ENCODE measurements around the gene GNL3.
"Not testable (repeated sequence)": the region's sequence is repeated elsewhere in the genome, so short reads cannot be mapped to it uniquely, and the experiment has no call there.

GNL3 gene

GRCh38 chr3:52721002-52721729 lies 35.3 kb downstream of the GNL3 start:
- DNase-seq (ENCODE audit: low read depth), result no peak

DNA sequence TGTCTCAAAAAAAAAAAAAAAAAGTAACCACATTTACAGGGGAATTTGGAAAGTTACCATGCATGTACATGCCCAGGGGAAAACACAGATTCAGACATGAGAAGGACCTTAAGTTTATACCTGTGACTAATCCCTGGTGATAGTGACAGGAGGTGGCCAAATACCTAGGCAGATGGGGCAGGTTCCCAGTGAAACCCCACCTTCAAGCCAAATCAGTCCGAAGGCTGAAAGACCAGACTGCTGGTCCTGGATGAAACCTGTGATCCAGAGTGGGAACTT lies 35.8 kb downstream of the GNL3 start:
- DNase-seq (ENCODE audit: low read depth), result no peak

DNA sequence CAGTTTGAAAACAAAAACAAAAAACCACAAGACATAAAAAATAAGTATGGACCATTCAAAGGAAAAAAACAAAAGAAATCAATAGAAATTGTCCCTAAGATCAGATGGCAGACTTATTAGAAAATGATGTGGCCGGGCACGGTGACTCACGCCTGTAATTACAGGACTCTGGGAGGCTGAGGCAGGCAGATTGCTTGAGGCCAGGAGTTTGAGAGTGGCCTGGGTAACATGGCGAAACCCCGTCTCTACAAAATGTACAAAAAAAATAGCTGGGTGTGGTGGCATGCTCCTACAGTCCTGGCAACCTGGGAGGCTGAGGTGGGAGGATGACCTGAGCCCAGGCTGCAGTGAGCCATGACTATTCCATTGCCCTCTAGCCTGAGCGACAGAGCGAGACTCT lies 36.7 kb downstream of the GNL3 start:
- no peak for DNase-seq (ENCODE audit: low read depth)

GRCh38 chr3:52723935-52724334 lies 38.1 kb downstream of the GNL3 start:
- DNase-seq (ENCODE audit: low read depth), result no peak

GRCh38 chr3:52724511-52724910 lies 38.7 kb downstream of the GNL3 start:
- DNase-seq (ENCODE audit: low read depth), result no peak

- not testable (repeated sequence) for DNase-seq (ENCODE audit: low read depth)
Measured at GRCh38 chr3:52728753-52729152, 42.9 kb downstream of the GNL3 start.

- DNase-seq (ENCODE audit: low read depth), result no peak
Measured at GRCh38 chr3:52730681-52731080, 44.8 kb downstream of the GNL3 start.

DNA sequence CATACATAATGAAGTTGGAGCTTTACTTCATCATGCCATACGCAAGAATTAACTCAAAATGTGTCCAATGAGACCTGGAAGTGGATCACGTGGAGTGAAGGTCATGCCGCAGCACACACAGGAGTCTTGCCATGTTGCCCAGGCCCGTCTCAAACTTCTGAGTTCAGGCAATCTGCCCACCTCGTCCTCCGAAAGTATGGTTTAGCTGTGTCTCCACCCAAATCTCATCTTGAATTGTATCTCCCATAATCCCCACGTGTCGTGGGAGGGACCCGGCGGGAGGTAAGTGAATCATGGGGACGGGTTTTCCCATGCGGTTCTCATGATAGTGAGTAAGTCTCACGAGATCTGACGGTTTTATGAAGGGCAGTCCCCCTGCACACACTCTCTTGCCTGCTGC lies 45.8 kb downstream of the GNL3 start:
- DNase-seq (ENCODE audit: low read depth), result no peak

DNA sequence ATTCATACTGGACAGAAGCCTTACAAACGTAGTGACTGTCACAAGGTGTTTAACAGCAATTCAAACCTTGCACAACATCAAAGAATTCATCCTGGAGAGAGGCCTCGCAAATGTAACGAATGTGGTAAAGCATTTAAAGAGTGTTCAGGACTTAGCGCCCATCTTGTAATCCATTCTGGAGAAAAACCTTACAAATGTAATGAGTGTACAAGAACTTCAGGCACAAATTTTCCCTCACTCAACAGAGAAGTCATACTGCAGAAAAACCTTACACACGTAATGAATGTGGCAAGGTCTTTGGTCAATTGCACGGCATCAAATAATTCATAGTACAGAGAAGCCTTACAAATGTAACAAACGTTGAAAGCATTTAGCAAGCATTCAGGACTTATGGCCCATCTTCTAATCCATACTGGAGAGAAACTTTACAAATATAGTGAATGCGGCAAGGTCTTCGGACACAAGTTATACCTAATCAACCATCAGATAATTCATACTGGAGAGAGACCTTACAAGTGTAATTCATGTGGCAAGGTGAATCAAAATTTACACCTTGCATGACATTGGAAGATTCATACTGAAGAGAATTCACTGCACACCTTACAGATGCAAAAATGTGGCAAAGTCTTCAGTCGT lies 47.5 kb downstream of the GNL3 start:
- no peak for DNase-seq (ENCODE audit: low read depth)

- no peak for DNase-seq (ENCODE audit: low read depth)
Measured at GRCh38 chr3:52739730-52740129, 53.9 kb downstream of the GNL3 start.

DNA sequence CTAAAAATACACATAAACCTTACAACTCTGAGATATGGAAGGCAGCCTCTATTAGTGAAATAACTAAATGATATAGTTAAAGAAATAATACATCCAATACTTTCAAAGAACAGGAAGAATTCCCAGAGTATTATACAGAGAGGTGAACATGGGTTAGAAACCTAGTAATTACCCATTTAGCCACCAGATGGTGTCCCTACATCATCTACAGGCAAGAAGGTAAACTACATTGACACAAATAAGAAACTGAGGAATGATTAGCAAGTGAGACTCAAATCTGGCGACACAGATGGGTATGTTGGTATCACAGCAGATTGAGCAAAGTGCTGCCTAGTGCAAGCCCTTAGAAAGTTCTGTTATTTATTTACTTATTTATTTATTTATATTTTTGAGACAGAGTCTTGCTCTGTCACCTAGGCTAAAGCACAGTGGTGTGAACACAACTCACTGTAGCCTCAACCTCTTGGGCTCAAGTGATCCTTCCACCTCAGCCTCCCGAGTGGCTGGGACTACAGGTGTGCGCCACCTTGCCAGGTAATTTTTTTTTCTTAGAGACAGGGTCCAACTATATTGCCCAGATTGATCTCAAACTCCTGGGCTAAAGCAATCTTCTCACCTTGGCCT lies 56.7 kb downstream of the GNL3 start:
- DNase-seq (ENCODE audit: low read depth), result no peak

DNA sequence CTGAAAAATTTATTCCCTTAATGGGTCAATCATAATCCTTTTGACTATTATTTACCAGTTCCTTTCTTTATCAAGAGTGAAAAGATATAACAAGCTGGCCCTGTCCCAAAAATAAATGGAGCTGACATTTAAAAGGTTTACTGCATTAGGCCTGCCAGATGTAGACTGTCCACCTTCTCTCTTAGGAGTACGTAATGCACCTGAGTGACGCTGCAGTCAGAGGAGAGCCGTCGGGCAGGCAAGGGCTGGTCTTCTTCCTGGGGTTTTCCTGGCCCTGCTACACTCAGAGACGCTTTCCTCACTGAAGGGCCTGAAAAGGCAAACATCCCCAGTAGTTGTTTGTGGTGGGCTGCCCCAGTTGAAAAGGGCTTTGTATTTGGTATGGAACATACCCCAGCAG lies 57.3 kb downstream of the GNL3 start:
- no peak for DNase-seq (ENCODE audit: low read depth)

- DNase-seq (ENCODE audit: low read depth), result no peak
Measured at GRCh38 chr3:52743721-52744120, 57.9 kb downstream of the GNL3 start.
